Dermis microvascular lymphatic vessel endothelial cell (primary cell): ENCODE data around the gene ZNF594. TPM values are rescaled to one million over a fixed set of nuclear protein-coding genes. Genes with fewer than 3 reads are reported as not detected.
"Not testable (repeated sequence)": the region's sequence is repeated elsewhere in the genome, so short reads cannot be mapped to it uniquely, and the experiment has no call there.

ENCODE experiments used
- DNase-seq, 2 donors: peaks; one replicate each; pipeline versions ENCODE4 v3.0.0 to v3.0.0-alpha.2; 2010; ENCODE audit warnings: low read depth in 2 of 2
- total RNA-seq: library from RNA; depleted of rRNA; stranded (reverse); fragments of >200 nt; gene quantifications from 2 replicates; pipeline ENCODE4 v1.2.1, GENCODE V29; 2014

Gene ZNF594
- total RNA-seq, 1 donor from 2014 or later = 2.8 TPM

- no peak for DNase-seq
Observed at GRCh38 chr17:5203178-5203907, 11.7 kb upstream of the ZNF594 start.

GRCh38 chr17:5201011-5201410 is 9.3 kb upstream of the ZNF594 start:
- no peak for DNase-seq

- no peak for DNase-seq
Observed at GRCh38 chr17:5200360-5200759, 8.7 kb upstream of the ZNF594 start.

GRCh38 chr17:5198472-5198871 is 6.8 kb upstream of the ZNF594 start:
- no peak for DNase-seq

- no peak for DNase-seq
Observed at GRCh38 chr17:5194346-5194745, 2.7 kb upstream of the ZNF594 start.

GRCh38 chr17:5184288-5184687 is 7.4 kb downstream of the ZNF594 start:
- DNase-seq = no peak

GRCh38 chr17:5183410-5183793 is 8.3 kb downstream of the ZNF594 start:
- DNase-seq = no peak

GRCh38 chr17:5182597-5183409 is 8.9 kb downstream of the ZNF594 start:
- DNase-seq = no peak

GRCh38 chr17:5181509-5182305 is 10.0 kb downstream of the ZNF594 start:
- DNase-seq = no peak

GRCh38 chr17:5179003-5179402 is 12.7 kb downstream of the ZNF594 start:
- DNase-seq = no peak

GRCh38 chr17:5175027-5175426 is 16.6 kb downstream of the ZNF594 start:
- DNase-seq = not testable (repeated sequence)

GRCh38 chr17:5165791-5166564 is 25.7 kb downstream of the ZNF594 start:
- not testable (repeated sequence) for DNase-seq

- DNase-seq = no peak
Observed at GRCh38 chr17:5164436-5164835, 27.2 kb downstream of the ZNF594 start.

GRCh38 chr17:5161793-5162192 is 29.9 kb downstream of the ZNF594 start:
- not testable (repeated sequence) for DNase-seq

- not testable (repeated sequence) for DNase-seq
Observed at GRCh38 chr17:5160702-5161101, 31.0 kb downstream of the ZNF594 start.

GRCh38 chr17:5146122-5146521 is 45.5 kb downstream of the ZNF594 start:
- not testable (repeated sequence) for DNase-seq

- DNase-seq = not testable (repeated sequence)
Observed at GRCh38 chr17:5142877-5143276, 48.8 kb downstream of the ZNF594 start.

- no peak for DNase-seq
Observed at GRCh38 chr17:5139458-5139732, 52.3 kb downstream of the ZNF594 start.

GRCh38 chr17:5138616-5139457 is 52.8 kb downstream of the ZNF594 start:
- DNase-seq = no peak

GRCh38 chr17:5138198-5138544 is 53.5 kb downstream of the ZNF594 start:
- DNase-seq = not testable (repeated sequence)
